A673 (cell line): ENCODE results near the gene POLR1E.

Source experiments
- CTCF ChIP-seq: fragments of 300-800, 200-600 bp; sonication (generic); conservative IDR thresholded peaks from 2 replicates; pipeline ENCODE4 v1.5.1; 2017; ENCODE audit warnings: low read depth, mild to moderate bottlenecking, antibody characterized with exemption, low read length, moderate library complexity, mixed read lengths
- EZH2 ChIP-seq: fragments of 200-600 bp; sonication (generic); IDR thresholded peaks from 2 replicates; pipeline ENCODE4 v1.6.1; 2017; ENCODE audit warnings: borderline replicate concordance, low read depth, mild to moderate bottlenecking, mixed read lengths, antibody characterized with exemption, low read length; ENCODE audit not compliant: poor library complexity, severe bottlenecking

- no peak for TF ChIP-seq CTCF
- no peak for TF ChIP-seq EZH2
Measured at GRCh38 chr9:37445832-37446231, 39.9 kb upstream of the POLR1E start.
